ENCODE results near the gene UBE2I.

Gene UBE2I

DNA sequence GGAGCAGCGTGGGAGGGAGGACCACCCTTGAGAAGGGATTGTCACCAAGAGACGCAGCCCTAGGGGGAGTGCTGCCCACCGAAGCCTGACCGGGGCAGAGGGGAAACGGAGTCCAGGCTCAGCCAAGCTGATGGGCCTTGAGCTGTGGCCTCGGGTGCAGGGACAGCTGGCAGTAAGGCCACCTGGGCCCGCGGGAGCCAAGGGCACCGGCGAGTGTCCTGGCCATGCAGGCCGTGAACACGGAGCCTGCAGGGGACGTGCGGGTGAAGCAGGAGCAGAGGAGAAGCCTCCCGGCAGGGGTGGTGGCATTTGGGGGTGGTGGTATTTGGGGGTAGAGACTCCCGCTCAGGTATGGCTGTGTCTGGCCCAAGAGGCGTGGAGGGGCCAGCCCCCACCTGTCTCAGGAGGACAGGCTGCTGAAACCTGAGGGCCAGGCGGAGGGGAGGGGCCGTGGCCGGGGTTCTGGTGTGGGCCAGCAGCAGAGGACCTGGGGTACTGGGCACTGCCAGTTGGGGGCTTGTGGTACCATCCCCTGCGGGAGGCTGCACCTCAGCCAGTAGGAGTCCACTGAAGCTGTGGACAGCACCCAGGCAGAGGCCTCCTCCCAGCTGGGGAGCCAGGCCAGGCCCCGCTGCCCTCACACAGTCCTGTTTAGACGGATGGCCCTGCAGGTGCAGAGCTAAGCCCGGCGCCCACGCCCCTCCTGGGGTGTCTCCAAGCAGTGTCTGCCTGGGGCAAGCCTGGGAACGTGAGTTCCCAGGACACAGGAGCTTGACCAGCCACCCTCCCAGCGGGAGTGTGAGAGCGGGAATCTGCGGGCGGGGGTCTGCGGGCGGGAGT is 46.8 kb downstream of the UBE2I start:
- H3K27ac ChIP-seq (ENCODE audit: low read length), result no peak overlapping the region
- no peak overlapping the region for H3K4me3 ChIP-seq (ENCODE audit: low read length)
- TF ChIP-seq EZH2phosphoT487 (IDR thresholded peaks at IDR 0.05; ENCODE audit: low read depth), result no peak
- TF ChIP-seq, protein P1, sequence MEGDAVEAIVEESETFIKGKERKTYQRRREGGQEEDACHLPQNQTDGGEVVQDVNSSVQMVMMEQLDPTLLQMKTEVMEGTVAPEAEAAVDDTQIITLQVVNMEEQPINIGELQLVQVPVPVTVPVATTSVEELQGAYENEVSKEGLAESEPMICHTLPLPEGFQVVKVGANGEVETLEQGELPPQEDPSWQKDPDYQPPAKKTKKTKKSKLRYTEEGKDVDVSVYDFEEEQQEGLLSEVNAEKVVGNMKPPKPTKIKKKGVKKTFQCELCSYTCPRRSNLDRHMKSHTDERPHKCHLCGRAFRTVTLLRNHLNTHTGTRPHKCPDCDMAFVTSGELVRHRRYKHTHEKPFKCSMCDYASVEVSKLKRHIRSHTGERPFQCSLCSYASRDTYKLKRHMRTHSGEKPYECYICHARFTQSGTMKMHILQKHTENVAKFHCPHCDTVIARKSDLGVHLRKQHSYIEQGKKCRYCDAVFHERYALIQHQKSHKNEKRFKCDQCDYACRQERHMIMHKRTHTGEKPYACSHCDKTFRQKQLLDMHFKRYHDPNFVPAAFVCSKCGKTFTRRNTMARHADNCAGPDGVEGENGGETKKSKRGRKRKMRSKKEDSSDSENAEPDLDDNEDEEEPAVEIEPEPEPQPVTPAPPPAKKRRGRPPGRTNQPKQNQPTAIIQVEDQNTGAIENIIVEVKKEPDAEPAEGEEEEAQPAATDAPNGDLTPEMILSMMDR (IDR thresholded peaks at IDR 0.05; ENCODE audit: low read depth, low read length), result no peak
- H3K9ac ChIP-seq (ENCODE audit: low read length), result no peak overlapping the region
- H3K9me3 ChIP-seq (ENCODE audit: insufficient read depth, low read length), result no peaks in the 10 kb centered on the region
- H3K36me3 ChIP-seq (replicated peaks; ENCODE audit: low read depth, low read length), result peaks cover 3% of the 10 kb centered on the region
- peaks cover 5% of the 10 kb centered on the region for H3K4me1 ChIP-seq (ENCODE audit: low read length)
- H4K20me1 ChIP-seq (ENCODE audit: insufficient read depth, low read length), result no peaks in the 10 kb centered on the region
- no peak overlapping the region for H2AFZ ChIP-seq (ENCODE audit: low read depth, low read length)
- H3K4me2 ChIP-seq (ENCODE audit: low read length), result no peak overlapping the region
- H3K27me3 ChIP-seq (ENCODE audit: low read depth, low read length), result no peaks in the 10 kb centered on the region
- H3K79me2 ChIP-seq (ENCODE audit: low read length), result peaks cover 77% of the 10 kb centered on the region

DNA sequence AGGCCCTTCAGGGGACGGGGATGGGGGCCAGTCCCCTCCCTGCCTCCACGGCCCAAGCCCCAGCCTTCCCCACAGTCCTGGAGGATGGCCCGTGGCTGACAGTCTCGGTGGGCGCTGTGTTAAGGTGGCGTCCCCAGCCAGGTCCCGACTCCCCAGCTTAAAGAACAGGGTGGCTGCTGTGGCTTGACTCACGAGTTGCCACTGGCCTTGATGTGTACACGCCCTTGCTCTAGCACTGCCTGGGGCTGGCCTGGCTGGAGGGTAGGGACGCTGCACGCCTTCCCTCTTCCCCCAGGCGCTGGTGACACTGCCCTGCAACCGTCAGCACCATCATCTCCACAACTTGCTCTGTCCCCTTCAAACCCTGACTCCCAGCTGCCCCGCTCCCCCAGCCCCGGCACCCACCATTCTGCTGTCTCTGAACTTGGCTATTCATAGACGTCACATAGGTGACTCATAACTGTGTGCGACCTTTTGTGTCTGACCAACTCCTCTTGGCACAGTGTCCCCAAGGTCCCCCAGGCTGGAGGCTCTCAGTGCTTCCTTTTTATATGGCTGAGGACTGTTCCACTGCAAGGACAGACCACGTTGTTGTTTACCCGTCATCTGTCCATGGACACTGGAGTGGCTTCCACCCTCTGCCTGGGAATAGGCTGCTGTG is 48.6 kb downstream of the UBE2I start:
- H4K20me1 ChIP-seq (ENCODE audit: insufficient read depth, low read length), result no peaks in the 10 kb centered on the region; the same call in 1 of the 2 replicates
- no peak overlapping the region for H3K9ac ChIP-seq (ENCODE audit: low read length)
- H3K79me2 ChIP-seq (ENCODE audit: low read length), result peaks cover 75% of the 10 kb centered on the region
- H3K27ac ChIP-seq (ENCODE audit: low read length), result no peak overlapping the region
- TF ChIP-seq, protein P1 (IDR thresholded peaks at IDR 0.05; ENCODE audit: low read depth, low read length), result no peak
- TF ChIP-seq EZH2phosphoT487 (IDR thresholded peaks at IDR 0.05; ENCODE audit: low read depth), result no peak
- no peaks in the 10 kb centered on the region for H3K9me3 ChIP-seq (ENCODE audit: insufficient read depth, low read length)
- H2AFZ ChIP-seq (ENCODE audit: low read depth, low read length), result no peak overlapping the region
- H3K4me3 ChIP-seq (ENCODE audit: low read length), result no peak overlapping the region
- H3K27me3 ChIP-seq (ENCODE audit: low read depth, low read length), result no peaks in the 10 kb centered on the region
- H3K4me2 ChIP-seq (ENCODE audit: low read length), result no peak overlapping the region
- peaks cover 17% of the 10 kb centered on the region for H3K36me3 ChIP-seq (replicated peaks; ENCODE audit: low read depth, low read length)
- no peaks in the 10 kb centered on the region for H3K4me1 ChIP-seq (ENCODE audit: low read length)

DNA sequence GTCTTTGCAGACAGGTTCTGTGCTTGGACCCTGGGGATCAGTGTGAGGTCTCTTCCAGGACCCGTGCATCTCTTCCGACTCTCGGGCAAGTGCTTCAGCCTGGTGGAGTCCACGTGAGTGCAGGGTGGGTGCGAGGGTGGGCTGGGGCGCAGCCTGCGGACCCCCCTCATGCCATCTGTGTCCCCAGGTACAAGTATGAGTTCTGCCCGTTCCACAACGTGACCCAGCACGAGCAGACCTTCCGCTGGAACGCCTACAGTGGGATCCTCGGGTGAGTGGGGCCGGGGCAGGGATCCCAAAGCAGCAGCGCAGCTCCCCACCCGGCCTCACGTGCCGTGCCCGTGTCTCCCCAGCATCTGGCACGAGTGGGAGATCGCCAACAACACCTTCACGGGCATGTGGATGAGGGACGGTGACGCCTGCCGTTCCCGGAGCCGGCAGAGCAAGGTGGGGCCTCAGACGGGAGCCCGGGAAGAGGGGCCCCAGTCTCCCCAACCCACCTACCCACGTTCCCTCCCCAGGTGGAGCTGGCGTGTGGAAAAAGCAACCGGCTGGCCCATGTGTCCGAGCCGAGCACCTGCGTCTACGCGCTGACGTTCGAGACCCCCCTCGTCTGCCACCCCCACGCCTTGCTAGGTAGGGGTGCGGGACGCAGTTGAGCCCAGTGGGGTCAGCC is 52.4 kb downstream of the UBE2I start:
- Histone ChIP-seq H3K9me3 (ENCODE audit: insufficient read depth, low read length) (no peaks in the 10 kb centered on the region), H3K4me1 (ENCODE audit: low read length) (no peaks in the 10 kb centered on the region), H4K20me1 (ENCODE audit: insufficient read depth, low read length) (no peaks in the 10 kb centered on the region; the same call in 1 of the 2 replicates), H3K4me3 (ENCODE audit: low read length) (no peak overlapping the region), H3K27me3 (ENCODE audit: low read depth, low read length) (no peaks in the 10 kb centered on the region), H3K27ac (ENCODE audit: low read length) (no peak overlapping the region), H2AFZ (ENCODE audit: low read depth, low read length) (no peak overlapping the region), H3K9ac (ENCODE audit: low read length) (no peak overlapping the region), H3K4me2 (ENCODE audit: low read length) (no peak overlapping the region), H3K36me3 (replicated peaks; ENCODE audit: low read depth, low read length) (peaks cover 34% of the 10 kb centered on the region), H3K79me2 (ENCODE audit: low read length) (peaks cover 49% of the 10 kb centered on the region)
- TF ChIP-seq EZH2phosphoT487 (IDR thresholded peaks at IDR 0.05; ENCODE audit: low read depth), result no peak
- TF ChIP-seq, protein P1 (IDR thresholded peaks at IDR 0.05; ENCODE audit: low read depth, low read length), result no peak

DNA sequence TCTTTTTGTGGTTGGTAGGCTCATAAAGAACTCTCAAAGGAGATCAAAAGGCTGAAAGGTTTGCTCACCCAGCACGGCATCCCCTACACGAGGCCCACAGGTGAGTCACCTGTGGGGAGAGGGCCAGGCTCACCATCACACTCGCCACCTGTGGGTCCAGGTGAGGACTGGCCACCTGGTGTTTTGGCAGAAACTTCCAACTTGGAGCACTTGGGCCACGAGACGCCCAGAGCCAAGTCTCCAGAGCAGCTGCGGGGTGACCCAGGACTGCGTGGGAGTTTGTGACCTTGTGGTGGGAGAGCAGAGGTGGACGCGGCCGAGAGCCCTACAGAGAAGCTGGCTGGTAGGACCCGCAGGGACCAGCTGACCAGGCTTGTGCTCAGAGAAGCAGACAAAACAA is 53.4 kb downstream of the UBE2I start:
- no peaks in the 10 kb centered on the region for H3K4me1 ChIP-seq (ENCODE audit: low read length)
- no peak overlapping the region for H3K4me2 ChIP-seq (ENCODE audit: low read length)
- no peaks in the 10 kb centered on the region; the same call in 1 of the 2 replicates for H4K20me1 ChIP-seq (ENCODE audit: insufficient read depth, low read length)
- H3K4me3 ChIP-seq (ENCODE audit: low read length), result no peak overlapping the region
- H3K9ac ChIP-seq (ENCODE audit: low read length), result no peak overlapping the region
- H3K9me3 ChIP-seq (ENCODE audit: insufficient read depth, low read length), result no peaks in the 10 kb centered on the region
- H3K79me2 ChIP-seq (ENCODE audit: low read length), result peaks cover 45% of the 10 kb centered on the region
- no peak overlapping the region for H3K27ac ChIP-seq (ENCODE audit: low read length)
- no peak overlapping the region for H2AFZ ChIP-seq (ENCODE audit: low read depth, low read length)
- H3K36me3 ChIP-seq (replicated peaks; ENCODE audit: low read depth, low read length), result peaks cover 34% of the 10 kb centered on the region
- TF ChIP-seq, protein P1 (IDR thresholded peaks at IDR 0.05; ENCODE audit: low read depth, low read length), result no peak
- TF ChIP-seq EZH2phosphoT487 (IDR thresholded peaks at IDR 0.05; ENCODE audit: low read depth), result no peak
- H3K27me3 ChIP-seq (ENCODE audit: low read depth, low read length), result no peaks in the 10 kb centered on the region
